Adrenal gland (tissue), 5 donors: ENCODE measurements around the gene SERPINA1.

Experiments
- CTCF ChIP-seq, 6 experiments: fragments of 450-650 bp in 4 of 6; fragments of 200-600 bp in 2 of 6; sonication (generic) in 1 of 6; IDR thresholded peaks; 1 replicate in 5 of 6; 2 replicates in 1 of 6; pipeline versions ENCODE4 v1.5.1 to v1.8.0; 2016 to 2021; ENCODE audit warnings: antibody characterized with exemption in 6 of 6, mild to moderate bottlenecking in 2 of 6, moderate library complexity in 1 of 6
- POLR2A ChIP-seq, 2 donors: fragments of 450-650 bp; IDR thresholded peaks; one replicate each; pipeline ENCODE4 v1.6.1; 2017; ENCODE audit warnings: antibody characterized with exemption in 2 of 2, mild to moderate bottlenecking in 2 of 2, moderate library complexity in 1 of 2
- donor health status: DM: no; HTN: no; CAD: no.

- TF ChIP-seq CTCF (IDR thresholded peaks at IDR 0.05): no peak
- no peak for TF ChIP-seq POLR2A (IDR thresholded peaks at IDR 0.05)
These were observed 19.5 kb upstream of the SERPINA1 start for GRCh38 chr14:94407906-94408305.
